ENCODE results near the gene SPOCK1. TPM values are rescaled to one million over a fixed set of nuclear protein-coding genes. Genes with fewer than 3 reads are reported as not detected.

The SPOCK1 gene
- total RNA-seq, 1 experiment from 2014 or later: 23.4 TPM

GRCh38 chr5:137122558-137122957 lies 376.6 kb downstream of the SPOCK1 start:
- DNase-seq (ENCODE audit: low read depth, low spot score): no peak
- in situ Hi-C loops (cut with HindIII; ENCODE audit: low pct_unique_long_range_greater_than_20kb, low sequenced_read_pairs): no loop called here

DNA sequence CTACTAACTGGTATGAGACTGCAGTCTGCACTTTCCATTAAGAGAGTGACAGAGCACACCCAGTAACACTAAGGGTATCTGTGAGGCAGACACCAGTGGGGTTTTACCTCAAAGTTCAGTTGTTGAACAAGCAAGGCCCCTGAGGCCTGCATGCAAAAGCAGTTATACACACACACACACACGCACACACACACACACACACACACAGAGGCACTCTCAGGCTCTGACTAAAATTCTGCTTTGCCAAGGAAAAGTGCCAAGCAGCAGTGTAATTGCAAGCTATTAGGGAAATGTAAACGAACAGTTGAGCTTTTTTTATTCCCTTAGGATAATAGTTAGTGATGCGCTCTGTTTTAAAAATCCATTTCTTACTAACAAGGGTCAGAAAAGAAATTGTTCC lies 377.1 kb downstream of the SPOCK1 start:
- no peak for DNase-seq (ENCODE audit: low read depth, low spot score)
- in situ Hi-C loops (cut with HindIII; ENCODE audit: low pct_unique_long_range_greater_than_20kb, low sequenced_read_pairs): no loop called here

- in situ Hi-C loops (cut with HindIII; ENCODE audit: low pct_unique_long_range_greater_than_20kb, low sequenced_read_pairs): no loop called here
- no peak for DNase-seq (ENCODE audit: low read depth, low spot score)
Measured at GRCh38 chr5:137119321-137119720, 379.8 kb downstream of the SPOCK1 start.

DNA sequence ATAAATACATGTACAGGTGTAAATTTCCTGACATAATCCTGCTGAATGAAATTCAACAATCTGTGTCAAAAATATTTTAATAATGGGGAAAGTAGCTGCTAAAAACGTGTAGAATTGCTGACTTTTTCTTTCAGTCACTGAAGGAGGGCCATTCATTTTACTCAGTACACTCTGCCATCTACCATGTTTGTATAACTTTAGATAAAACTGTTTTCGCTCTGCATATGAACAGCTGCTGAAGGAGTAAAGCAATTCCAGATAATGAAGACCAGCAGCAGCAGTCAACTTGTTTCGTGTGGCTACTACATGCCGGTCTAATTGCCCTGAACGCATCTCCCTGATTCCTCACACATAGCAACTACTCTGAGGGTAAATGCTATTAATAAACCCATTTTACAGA lies 380.5 kb downstream of the SPOCK1 start:
- no peak for DNase-seq (ENCODE audit: low read depth, low spot score)
- in situ Hi-C loops (cut with HindIII; ENCODE audit: low pct_unique_long_range_greater_than_20kb, low sequenced_read_pairs): no loop called here

DNA sequence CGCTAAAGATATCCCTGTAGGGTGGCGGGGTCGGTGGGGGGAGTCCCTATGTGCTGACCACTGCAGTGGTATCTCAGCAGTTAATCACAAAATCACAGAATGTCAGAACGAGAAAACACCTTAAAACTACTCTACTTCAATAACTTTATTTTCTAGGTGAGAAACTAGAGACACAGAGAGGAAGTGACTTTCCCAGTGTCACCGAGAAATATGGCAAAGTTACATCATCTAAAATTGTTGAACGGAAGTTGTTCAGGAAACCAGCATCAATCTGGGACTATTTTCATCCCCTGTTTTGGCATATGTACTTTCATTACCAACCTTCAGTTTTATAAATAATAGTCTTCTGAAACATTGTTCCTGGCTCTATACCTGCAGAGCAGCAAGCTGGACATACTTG lies 384.0 kb downstream of the SPOCK1 start:
- no peak for DNase-seq (ENCODE audit: low read depth, low spot score)
- in situ Hi-C loops (cut with HindIII; ENCODE audit: low pct_unique_long_range_greater_than_20kb, low sequenced_read_pairs): no loop called here

DNA sequence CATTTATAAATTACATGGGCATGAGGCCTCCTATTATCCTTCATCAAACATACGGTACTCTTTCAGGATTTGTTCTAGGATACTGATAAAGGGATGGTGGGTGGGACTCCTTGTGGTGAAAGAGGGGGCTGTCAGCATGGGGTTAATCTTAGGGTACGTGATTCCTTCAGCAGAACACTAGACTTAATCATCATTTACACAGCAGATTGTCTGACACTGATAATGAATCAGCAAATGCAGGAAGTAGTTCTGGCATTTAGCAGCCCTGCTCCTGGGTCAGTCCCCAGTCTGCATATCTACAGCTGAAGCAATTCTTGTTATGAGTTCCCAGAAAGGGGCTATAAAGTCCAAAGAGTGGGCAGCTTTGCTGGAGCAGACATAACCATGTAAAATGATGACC lies 384.6 kb downstream of the SPOCK1 start:
- in situ Hi-C loops (cut with HindIII; ENCODE audit: low pct_unique_long_range_greater_than_20kb, low sequenced_read_pairs): no loop called here
- DNase-seq (ENCODE audit: low read depth, low spot score): no peak

DNA sequence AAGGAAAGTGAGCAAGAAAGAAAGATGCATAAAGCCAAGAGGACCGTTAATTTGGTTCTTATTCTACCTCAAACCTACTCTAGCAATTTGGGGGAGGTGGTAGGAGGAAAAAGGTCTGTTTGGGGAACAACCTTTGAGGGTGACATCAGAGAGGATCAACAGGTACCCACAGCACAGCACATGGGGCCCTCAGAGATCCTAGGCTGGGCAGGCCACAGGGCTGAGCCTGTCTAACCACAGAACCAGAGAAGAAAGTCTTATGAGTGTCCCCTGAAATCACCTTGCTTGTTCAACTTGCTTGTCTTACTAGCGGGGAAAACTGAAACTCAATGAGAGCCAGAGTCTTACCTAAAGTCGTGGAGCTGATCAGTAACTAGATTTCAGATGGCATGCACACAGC lies 385.2 kb downstream of the SPOCK1 start:
- in situ Hi-C loops (cut with HindIII; ENCODE audit: low pct_unique_long_range_greater_than_20kb, low sequenced_read_pairs): no loop called here
- DNase-seq (ENCODE audit: low read depth, low spot score): no peak

GRCh38 chr5:137113161-137113560 lies 386.0 kb downstream of the SPOCK1 start:
- in situ Hi-C loops (cut with HindIII; ENCODE audit: low pct_unique_long_range_greater_than_20kb, low sequenced_read_pairs): no loop called here
- no peak for DNase-seq (ENCODE audit: low read depth, low spot score)

DNA sequence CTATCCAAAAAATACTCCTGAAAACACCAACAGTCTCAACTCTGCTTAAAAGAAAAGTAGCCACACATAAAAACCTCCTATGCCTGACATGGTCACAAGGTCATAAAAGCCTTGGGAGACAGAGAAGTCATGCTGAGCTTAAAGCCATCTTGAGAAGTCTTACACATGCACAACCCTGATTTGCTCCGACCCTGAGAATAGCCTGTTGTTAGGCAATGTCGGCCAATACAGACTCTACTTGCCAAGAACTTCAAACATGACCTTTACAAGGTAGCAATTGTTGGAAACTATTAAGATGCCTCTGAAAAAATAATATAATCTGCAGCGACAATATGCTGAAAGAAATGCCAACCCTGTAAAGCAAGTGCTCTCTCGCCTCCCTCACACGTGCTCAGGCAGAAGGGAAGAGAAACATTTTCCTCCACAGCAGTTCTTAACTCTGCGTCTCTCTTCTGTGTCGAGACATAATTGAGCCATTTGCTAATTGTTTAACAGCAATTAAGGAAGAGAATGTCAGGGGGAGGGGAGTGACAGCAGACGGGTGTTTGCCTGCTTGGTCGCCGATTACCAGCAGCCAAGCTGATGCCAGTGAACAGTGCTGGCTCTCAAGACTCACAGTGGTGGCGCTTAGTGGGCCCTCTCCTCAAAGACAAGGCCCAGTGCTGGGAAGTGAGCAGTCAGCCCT lies 393.6 kb downstream of the SPOCK1 start:
- DNase-seq (ENCODE audit: low read depth, low spot score): no peak
- in situ Hi-C loops (cut with HindIII; ENCODE audit: low pct_unique_long_range_greater_than_20kb, low sequenced_read_pairs): no loop called here

GRCh38 chr5:137101544-137101943 lies 397.6 kb downstream of the SPOCK1 start:
- in situ Hi-C loops (cut with HindIII; ENCODE audit: low pct_unique_long_range_greater_than_20kb, low sequenced_read_pairs): no loop called here
- no peak for DNase-seq (ENCODE audit: low read depth, low spot score)

GRCh38 chr5:137099651-137100050 lies 399.5 kb downstream of the SPOCK1 start:
- no peak for DNase-seq (ENCODE audit: low read depth, low spot score)
- in situ Hi-C loops (cut with HindIII; ENCODE audit: low pct_unique_long_range_greater_than_20kb, low sequenced_read_pairs): no loop called here

GRCh38 chr5:137098663-137099062 lies 400.5 kb downstream of the SPOCK1 start:
- in situ Hi-C loops (cut with HindIII; ENCODE audit: low pct_unique_long_range_greater_than_20kb, low sequenced_read_pairs): no loop called here
- no peak for DNase-seq (ENCODE audit: low read depth, low spot score)

DNA sequence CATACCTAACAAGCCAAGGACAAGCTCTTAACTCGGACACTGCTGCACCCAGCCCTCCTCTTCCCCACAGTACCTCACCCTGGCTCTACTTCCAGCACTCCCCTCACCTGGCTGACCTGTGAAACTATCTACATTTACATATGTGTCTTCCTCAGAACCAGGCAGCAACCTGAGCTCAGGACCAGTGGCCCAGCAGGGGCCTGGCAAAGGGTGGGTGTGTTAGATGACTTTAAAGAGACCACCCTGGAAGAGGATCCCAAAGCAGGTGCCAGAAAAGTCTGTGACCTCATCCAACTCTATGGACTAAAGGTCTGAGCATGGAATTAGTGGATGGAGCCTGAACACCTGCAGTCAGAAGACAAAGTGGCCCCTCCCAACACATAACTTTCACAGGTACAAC lies 400.9 kb downstream of the SPOCK1 start:
- in situ Hi-C loops (cut with HindIII; ENCODE audit: low pct_unique_long_range_greater_than_20kb, low sequenced_read_pairs): no loop called here
- no peak for DNase-seq (ENCODE audit: low read depth, low spot score)

DNA sequence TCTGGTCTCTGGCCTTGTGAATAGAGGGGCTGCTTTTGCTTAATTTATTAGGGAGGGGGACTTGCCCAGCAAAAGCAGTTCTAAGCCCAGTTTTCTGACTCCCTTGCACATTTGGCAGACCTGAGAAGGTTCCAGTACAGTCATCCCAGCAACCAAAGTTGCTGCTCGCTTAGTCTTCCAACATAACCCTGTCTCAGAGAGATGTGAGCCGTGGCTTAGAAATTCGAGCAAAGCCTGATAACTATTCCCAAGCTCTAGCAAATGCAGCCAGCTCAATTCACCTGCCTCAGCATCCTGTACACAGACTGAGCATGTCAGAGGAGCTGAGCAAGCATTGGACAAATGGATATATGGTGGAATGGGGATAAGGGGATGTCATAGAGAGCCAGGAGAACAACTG lies 401.9 kb downstream of the SPOCK1 start:
- DNase-seq (ENCODE audit: low read depth, low spot score): no peak
- in situ Hi-C loops (cut with HindIII; ENCODE audit: low pct_unique_long_range_greater_than_20kb, low sequenced_read_pairs): no loop called here

GRCh38 chr5:137096149-137097103 lies 402.7 kb downstream of the SPOCK1 start:
- no peak for DNase-seq (ENCODE audit: low read depth, low spot score)
- in situ Hi-C loops (cut with HindIII; ENCODE audit: low pct_unique_long_range_greater_than_20kb, low sequenced_read_pairs): no loop called here

- no peak for DNase-seq (ENCODE audit: low read depth, low spot score)
- in situ Hi-C loops (cut with HindIII; ENCODE audit: low pct_unique_long_range_greater_than_20kb, low sequenced_read_pairs): no loop called here
Measured at GRCh38 chr5:137095597-137095996, 403.5 kb downstream of the SPOCK1 start.

DNA sequence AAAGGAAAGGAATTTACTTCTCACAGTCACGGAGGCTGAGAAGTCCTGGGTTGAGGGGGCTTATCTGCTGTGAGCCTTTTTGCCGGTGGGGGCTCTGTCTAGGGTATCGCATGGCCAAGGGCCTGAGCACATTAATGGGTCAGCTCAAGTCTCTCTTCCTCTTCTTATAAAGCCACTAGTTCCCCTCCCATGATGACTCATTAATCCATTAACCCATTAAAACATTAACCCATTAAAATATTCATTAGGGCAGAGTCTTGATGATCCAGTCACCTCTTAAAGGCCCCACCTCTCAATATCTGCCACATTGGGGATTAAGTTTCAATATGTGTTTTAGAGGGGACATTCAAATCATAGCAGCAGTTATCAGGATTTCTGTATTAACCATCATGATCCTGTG lies 406.3 kb downstream of the SPOCK1 start:
- in situ Hi-C loops (cut with HindIII; ENCODE audit: low pct_unique_long_range_greater_than_20kb, low sequenced_read_pairs): no loop called here
- no peak for DNase-seq (ENCODE audit: low read depth, low spot score)

GRCh38 chr5:137091472-137091871 lies 407.7 kb downstream of the SPOCK1 start:
- no peak for DNase-seq (ENCODE audit: low read depth, low spot score)
- in situ Hi-C loops (cut with HindIII; ENCODE audit: low pct_unique_long_range_greater_than_20kb, low sequenced_read_pairs): no loop called here

GRCh38 chr5:137090721-137091120 lies 408.4 kb downstream of the SPOCK1 start:
- no peak for DNase-seq (ENCODE audit: low read depth, low spot score)
- in situ Hi-C loops (cut with HindIII; ENCODE audit: low pct_unique_long_range_greater_than_20kb, low sequenced_read_pairs): no loop called here

Data from SK-MEL-5 (cell line).